Adrenal gland (tissue), 5 donors: ENCODE measurements around the gene MAML3.

Experiments used
- CTCF ChIP-seq, 6 experiments: fragments of 450-650 bp in 4 of 6; fragments of 200-600 bp in 2 of 6; sonication (generic) in 1 of 6; IDR thresholded peaks; 1 replicate in 5 of 6; 2 replicates in 1 of 6; pipeline versions ENCODE4 v1.5.1 to v1.8.0; 2016 to 2021; ENCODE audit warnings: antibody characterized with exemption in 6 of 6, mild to moderate bottlenecking in 2 of 6, moderate library complexity in 1 of 6
- POLR2A ChIP-seq, 2 donors: fragments of 450-650 bp; IDR thresholded peaks; one replicate each; pipeline ENCODE4 v1.6.1; 2017; ENCODE audit warnings: antibody characterized with exemption in 2 of 2, mild to moderate bottlenecking in 2 of 2, moderate library complexity in 1 of 2
- donor health status: DM: no; HTN: no; CAD: no.

DNA sequence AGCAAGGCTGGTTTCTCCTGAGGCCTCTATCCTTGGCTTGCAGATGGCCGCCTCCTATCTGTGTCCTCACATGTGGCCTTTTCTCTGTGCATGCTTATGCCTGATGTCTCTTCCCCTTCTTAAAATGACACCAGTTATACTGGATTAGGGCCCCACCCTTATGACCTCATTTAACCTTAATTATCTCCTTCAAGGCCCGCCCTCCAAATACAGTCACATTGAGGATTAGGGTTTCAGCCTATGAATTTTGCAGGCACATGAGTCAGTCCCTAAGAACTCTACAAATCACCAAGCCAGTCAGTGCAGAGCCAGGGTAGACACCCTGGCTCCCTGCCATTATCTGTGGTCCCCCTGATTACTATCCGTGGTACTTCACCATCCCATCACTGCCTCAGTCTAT lies 51.6 kb downstream of the MAML3 start:
- no peak for TF ChIP-seq CTCF (IDR thresholded peaks at IDR 0.05)
- no peak for TF ChIP-seq POLR2A (IDR thresholded peaks at IDR 0.05)
